ENCODE results near the gene ARHGEF2. TPM values are rescaled to one million over a fixed set of nuclear protein-coding genes. Genes with fewer than 3 reads are reported as not detected.

Gene ARHGEF2
- total and polyA plus RNA-seq, 2 of the 13 experiments (the other 11 are each of a cell fraction or from before 2014, with no cell fraction given), result 16.1 to 32.1 TPM

DNA sequence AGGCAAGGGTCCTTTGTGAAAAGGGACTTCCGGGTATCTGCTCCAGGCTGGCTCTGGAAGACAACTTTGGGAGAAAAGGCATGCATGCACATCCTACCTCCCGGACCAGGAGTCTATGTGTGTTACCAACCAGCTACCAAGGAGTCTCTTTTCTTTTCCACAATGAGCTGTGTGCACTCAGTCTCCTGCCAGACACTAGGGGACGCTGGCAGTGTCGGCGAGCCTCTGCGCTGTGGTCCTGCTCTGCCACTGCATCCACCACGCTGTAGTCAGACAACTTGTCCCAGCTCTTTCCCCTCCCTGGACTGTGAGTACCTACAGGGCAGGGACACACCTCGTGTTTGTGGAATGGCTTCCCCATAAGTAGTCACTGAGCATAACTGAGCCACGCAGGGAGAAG is 47.5 kb upstream of the ARHGEF2 start (continued):
- peak; percentile 14; the same call in 1 of the 2 replicates for TF ChIP-seq MAX (IDR thresholded peaks at IDR 0.05)
- TF ChIP-seq SOX6 (IDR thresholded peaks at IDR 0.05), result no peak
- TF ChIP-seq SOX6 (CRISPR knock-in tag; IDR thresholded peaks at IDR 0.05), result 0 out of 2 replicates have a peak, but pooled peaks have one; percentile 17
- TF ChIP-seq KAT8 (CRISPR knock-in tag; IDR thresholded peaks at IDR 0.05), result peak; percentile 37; the same call in 1 of the 2 replicates
- no peak for TF ChIP-seq ZFP36L2 (CRISPR knock-in tag; IDR thresholded peaks at IDR 0.05)
- no peak for TF ChIP-seq ZMYM2 (CRISPR knock-in tag; IDR thresholded peaks at IDR 0.05)
- no peak for TF ChIP-seq TMF1 (CRISPR knock-in tag; IDR thresholded peaks at IDR 0.05; ENCODE audit: low read depth)
- 0 out of 2 replicates have a peak, but pooled peaks have one; percentile 38 for TF ChIP-seq IRF2 (CRISPR knock-in tag; IDR thresholded peaks at IDR 0.05)
- no peak for TF ChIP-seq JUNB (CRISPR knock-in tag; IDR thresholded peaks at IDR 0.05; ENCODE audit: borderline replicate concordance)
- no peak for TF ChIP-seq ZNF547 (CRISPR knock-in tag; IDR thresholded peaks at IDR 0.05)
- TF ChIP-seq ZNF747 (CRISPR knock-in tag; IDR thresholded peaks at IDR 0.05; ENCODE audit: borderline replicate concordance), result no peak
- no peak for TF ChIP-seq NFAT5 (CRISPR knock-in tag; IDR thresholded peaks at IDR 0.05)
- TF ChIP-seq ZSCAN22 (CRISPR knock-in tag; IDR thresholded peaks at IDR 0.05), result no peak
- TF ChIP-seq, protein P1, sequence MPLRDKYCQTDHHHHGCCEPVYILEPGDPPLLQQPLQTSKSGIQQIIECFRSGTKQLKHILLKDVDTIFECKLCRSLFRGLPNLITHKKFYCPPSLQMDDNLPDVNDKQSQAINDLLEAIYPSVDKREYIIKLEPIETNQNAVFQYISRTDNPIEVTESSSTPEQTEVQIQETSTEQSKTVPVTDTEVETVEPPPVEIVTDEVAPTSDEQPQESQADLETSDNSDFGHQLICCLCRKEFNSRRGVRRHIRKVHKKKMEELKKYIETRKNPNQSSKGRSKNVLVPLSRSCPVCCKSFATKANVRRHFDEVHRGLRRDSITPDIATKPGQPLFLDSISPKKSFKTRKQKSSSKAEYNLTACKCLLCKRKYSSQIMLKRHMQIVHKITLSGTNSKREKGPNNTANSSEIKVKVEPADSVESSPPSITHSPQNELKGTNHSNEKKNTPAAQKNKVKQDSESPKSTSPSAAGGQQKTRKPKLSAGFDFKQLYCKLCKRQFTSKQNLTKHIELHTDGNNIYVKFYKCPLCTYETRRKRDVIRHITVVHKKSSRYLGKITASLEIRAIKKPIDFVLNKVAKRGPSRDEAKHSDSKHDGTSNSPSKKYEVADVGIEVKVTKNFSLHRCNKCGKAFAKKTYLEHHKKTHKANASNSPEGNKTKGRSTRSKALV (CRISPR knock-in tag; IDR thresholded peaks at IDR 0.05), result no peak
- peak; percentile 55; the same call in 1 of the 2 replicates for TF ChIP-seq SAP130 (CRISPR knock-in tag; IDR thresholded peaks at IDR 0.05; ENCODE audit: low read depth)
- TF ChIP-seq RAD21 (CRISPR knock-in tag; IDR thresholded peaks at IDR 0.05), result peak; percentile 67; the same call in 1 of the 2 replicates
- TF ChIP-seq ZNF75D (CRISPR knock-in tag; IDR thresholded peaks at IDR 0.05; ENCODE audit: borderline replicate concordance), result no peak
- TF ChIP-seq, protein P2, sequence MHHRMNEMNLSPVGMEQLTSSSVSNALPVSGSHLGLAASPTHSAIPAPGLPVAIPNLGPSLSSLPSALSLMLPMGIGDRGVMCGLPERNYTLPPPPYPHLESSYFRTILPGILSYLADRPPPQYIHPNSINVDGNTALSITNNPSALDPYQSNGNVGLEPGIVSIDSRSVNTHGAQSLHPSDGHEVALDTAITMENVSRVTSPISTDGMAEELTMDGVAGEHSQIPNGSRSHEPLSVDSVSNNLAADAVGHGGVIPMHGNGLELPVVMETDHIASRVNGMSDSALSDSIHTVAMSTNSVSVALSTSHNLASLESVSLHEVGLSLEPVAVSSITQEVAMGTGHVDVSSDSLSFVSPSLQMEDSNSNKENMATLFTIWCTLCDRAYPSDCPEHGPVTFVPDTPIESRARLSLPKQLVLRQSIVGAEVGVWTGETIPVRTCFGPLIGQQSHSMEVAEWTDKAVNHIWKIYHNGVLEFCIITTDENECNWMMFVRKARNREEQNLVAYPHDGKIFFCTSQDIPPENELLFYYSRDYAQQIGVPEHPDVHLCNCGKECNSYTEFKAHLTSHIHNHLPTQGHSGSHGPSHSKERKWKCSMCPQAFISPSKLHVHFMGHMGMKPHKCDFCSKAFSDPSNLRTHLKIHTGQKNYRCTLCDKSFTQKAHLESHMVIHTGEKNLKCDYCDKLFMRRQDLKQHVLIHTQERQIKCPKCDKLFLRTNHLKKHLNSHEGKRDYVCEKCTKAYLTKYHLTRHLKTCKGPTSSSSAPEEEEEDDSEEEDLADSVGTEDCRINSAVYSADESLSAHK (CRISPR knock-in tag; IDR thresholded peaks at IDR 0.05; ENCODE audit: borderline replicate concordance), result no peak
- no peak for TF ChIP-seq ZNF264 (CRISPR knock-in tag; IDR thresholded peaks at IDR 0.05)
- TF ChIP-seq, protein P3, sequence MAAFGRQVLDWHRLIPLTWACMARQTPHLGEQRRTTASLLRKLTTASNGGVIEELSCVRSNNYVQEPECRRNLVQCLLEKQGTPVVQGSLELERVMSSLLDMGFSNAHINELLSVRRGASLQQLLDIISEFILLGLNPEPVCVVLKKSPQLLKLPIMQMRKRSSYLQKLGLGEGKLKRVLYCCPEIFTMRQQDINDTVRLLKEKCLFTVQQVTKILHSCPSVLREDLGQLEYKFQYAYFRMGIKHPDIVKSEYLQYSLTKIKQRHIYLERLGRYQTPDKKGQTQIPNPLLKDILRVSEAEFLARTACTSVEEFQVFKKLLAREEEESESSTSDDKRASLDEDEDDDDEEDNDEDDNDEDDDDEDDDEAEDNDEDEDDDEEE (CRISPR knock-in tag; IDR thresholded peaks at IDR 0.05), result 0 out of 2 replicates have a peak, but pooled peaks have one; percentile 36

Measured in HepG2 (cell line).